Gastroesophageal sphincter (tissue), 4 donors: ENCODE measurements around the gene SIRPD. TPM values are rescaled to one million over a fixed set of nuclear protein-coding genes. Genes with fewer than 3 reads are reported as not detected.

Source experiments
- ATAC-seq: fragments of 150-250 bp; one replicate; pipeline ENCODE4 v1.9.1; 2016; ENCODE audit warnings: mild to moderate bottlenecking, moderate library complexity
- H3K27ac ChIP-seq, 4 donors: fragments of 200-600 bp; sonication (generic) in 3 of 4; 1 replicate in 3 of 4; 2 replicates in 1 of 4; pipeline ENCODE4 v1.5.1; 2016 to 2019
- H3K27me3 ChIP-seq: fragments of 200-600 bp; sonication (generic); one replicate; pipeline ENCODE4 v1.5.1; 2019
- H3K36me3 ChIP-seq, 2 donors: fragments of 200-600 bp; sonication (generic); one replicate each; pipeline ENCODE4 v1.5.1; 2019; ENCODE audit warnings: control low read depth in 1 of 2
- H3K4me1 ChIP-seq, 3 donors: fragments of 200-600 bp; sonication (generic); 1 replicate in 2 of 3; 2 replicates in 1 of 3; pipeline ENCODE4 v1.5.1; 2016 to 2019; ENCODE audit warnings: control low read depth in 2 of 3
- H3K4me3 ChIP-seq, 2 donors: fragments of 200-600 bp; sonication (generic); one replicate each; pipeline ENCODE4 v1.5.1; 2019; ENCODE audit warnings: mild to moderate bottlenecking in 1 of 2, moderate library complexity in 1 of 2
- H3K9me3 ChIP-seq, 3 donors: fragments of 200-600 bp; sonication (generic); one replicate each; pipeline ENCODE4 v1.5.1; 2017 to 2019; ENCODE audit warnings: control low read depth in 2 of 3
- EP300 ChIP-seq: sonication (generic); formaldehyde crosslinking; IDR thresholded peaks from one replicate; pipeline ENCODE4 v1.6.1; 2017; ENCODE audit warnings: antibody characterized with exemption, mild to moderate bottlenecking
- POLR2A ChIP-seq, 2 donors: fragments of 450-650 bp; IDR thresholded peaks; one replicate each; pipeline ENCODE4 v1.6.1; 2017; ENCODE audit warnings: antibody characterized with exemption in 2 of 2, mild to moderate bottlenecking in 2 of 2, moderate library complexity in 1 of 2
- POLR2AphosphoS5 ChIP-seq: sonication (generic); formaldehyde crosslinking; IDR thresholded peaks from one replicate; pipeline ENCODE4 v1.6.1; 2017; ENCODE audit warnings: antibody characterized with exemption
- WGBS, 2 donors: methylation state at CpG; one replicate each; pipeline ENCODE4 v1.1.5; 2018; ENCODE audit warnings: low coverage in 1 of 2; 5-methylcytosine and 5-hydroxymethylcytosine counted together
- total RNA-seq, 4 donors: library from RNA; depleted of rRNA; stranded (reverse); fragments of >200 nt; gene quantifications; one replicate each; pipeline ENCODE4 v1.1.0, GENCODE V29; 2016
- TF ChIP-seq, protein P1 (sequence below), 4 experiments: fragments of 200-600 bp in 2 of 4; fragments of 450-650 bp in 2 of 4; sonication (generic) in 1 of 4; IDR thresholded peaks; one replicate each; pipeline ENCODE4 v1.5.1; 2017 to 2019; ENCODE audit warnings: antibody characterized with exemption in 4 of 4, mild to moderate bottlenecking in 2 of 4, moderate library complexity in 2 of 4

Gene SIRPD
- total RNA-seq, 4 donors from 2014 or later: 0.27 TPM; not detected in 3

DNA sequence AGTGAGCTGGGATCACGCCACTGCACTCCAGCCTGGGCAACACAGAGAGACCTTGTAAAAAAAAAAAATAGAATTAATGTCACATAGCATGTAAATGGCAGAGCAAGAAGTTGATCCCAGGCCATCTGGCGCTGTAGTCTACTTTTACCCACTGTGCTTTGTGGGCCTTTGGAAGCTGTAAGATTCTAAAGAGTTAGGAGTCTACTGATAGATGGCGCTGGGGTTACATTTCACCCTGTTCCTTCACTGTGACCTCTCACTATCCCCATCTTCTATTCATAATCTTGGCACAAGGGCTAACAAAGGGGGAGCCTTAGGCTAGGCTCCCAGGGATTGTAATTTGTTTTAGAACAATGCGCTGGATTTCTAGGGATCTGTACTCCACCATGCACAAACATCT lies 24.4 kb downstream of the SIRPD start:
- Histone ChIP-seq H3K27me3 (no peaks in the 10 kb centered on the region), H3K4me3 (no peak overlapping the region), H3K4me1 (no peaks in the 10 kb centered on the region), H3K36me3 (no peaks in the 10 kb centered on the region), H3K27ac (no peak overlapping the region), H3K9me3 (no peaks in the 10 kb centered on the region)
- no peak for ATAC-seq
- TF ChIP-seq POLR2AphosphoS5: no peak
- 56 to 79% methylated on average over 3 of the region's 4 CpGs for WGBS, 2 donors

DNA sequence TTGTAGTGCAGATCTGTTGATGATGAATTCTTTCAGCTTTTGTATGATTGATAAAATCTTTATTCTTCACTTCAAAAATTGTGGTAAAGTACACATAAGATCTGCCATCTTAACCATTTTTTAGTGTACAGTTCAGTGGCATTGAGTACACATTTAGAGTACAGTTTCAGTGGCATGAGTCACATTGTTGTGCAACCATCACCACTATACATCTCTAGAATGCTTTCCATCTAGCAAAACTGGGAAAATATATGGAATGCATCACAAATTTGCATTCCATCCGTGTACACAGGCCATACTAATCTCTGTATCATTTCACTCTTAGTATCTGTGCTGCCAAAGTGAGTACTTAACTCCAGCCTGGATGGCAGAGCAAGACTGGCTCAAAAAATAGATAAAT lies 28.7 kb downstream of the SIRPD start:
- peaks cover 4% of the 10 kb centered on the region for H3K27me3 ChIP-seq
- 0 to 15% methylated on average over 1 of the region's 1 CpG for WGBS, 2 donors
- H3K9me3 ChIP-seq: peaks cover 0 to 4% (median 0%) of the 10 kb centered on the region in 3 donors
- TF ChIP-seq, protein P1, sequence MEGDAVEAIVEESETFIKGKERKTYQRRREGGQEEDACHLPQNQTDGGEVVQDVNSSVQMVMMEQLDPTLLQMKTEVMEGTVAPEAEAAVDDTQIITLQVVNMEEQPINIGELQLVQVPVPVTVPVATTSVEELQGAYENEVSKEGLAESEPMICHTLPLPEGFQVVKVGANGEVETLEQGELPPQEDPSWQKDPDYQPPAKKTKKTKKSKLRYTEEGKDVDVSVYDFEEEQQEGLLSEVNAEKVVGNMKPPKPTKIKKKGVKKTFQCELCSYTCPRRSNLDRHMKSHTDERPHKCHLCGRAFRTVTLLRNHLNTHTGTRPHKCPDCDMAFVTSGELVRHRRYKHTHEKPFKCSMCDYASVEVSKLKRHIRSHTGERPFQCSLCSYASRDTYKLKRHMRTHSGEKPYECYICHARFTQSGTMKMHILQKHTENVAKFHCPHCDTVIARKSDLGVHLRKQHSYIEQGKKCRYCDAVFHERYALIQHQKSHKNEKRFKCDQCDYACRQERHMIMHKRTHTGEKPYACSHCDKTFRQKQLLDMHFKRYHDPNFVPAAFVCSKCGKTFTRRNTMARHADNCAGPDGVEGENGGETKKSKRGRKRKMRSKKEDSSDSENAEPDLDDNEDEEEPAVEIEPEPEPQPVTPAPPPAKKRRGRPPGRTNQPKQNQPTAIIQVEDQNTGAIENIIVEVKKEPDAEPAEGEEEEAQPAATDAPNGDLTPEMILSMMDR (IDR thresholded peaks at IDR 0.05): no peak
- TF ChIP-seq EP300 (no peak), POLR2AphosphoS5 (no peak), POLR2A (IDR thresholded peaks at IDR 0.05) (no peak)
- no peaks in the 10 kb centered on the region for H3K4me1 ChIP-seq
- H3K27ac ChIP-seq: no peak overlapping the region
- H3K36me3 ChIP-seq: no peaks in the 10 kb centered on the region
- no peak overlapping the region for H3K4me3 ChIP-seq
- ATAC-seq: no peak

DNA sequence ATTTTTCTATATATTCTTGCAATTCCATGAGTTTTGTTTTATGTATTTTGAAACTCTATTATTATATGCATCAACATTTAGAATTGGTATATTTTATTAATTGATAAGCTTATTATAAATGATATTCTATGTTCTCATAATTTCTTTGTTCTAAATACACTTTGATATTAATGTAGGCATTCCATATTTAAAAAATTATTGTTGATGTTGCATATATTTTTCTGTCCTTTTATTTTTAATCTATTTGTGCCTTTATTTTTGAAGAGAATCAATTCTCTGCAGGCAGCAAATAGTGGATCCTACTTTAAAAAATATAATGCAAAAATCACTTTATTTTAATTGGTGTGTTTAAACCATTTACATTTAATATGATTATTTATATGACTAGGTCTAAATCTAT lies 29.6 kb downstream of the SIRPD start:
- Histone ChIP-seq H3K4me1 (no peaks in the 10 kb centered on the region), H3K27me3 (peaks cover 4% of the 10 kb centered on the region), H3K36me3 (no peaks in the 10 kb centered on the region), H3K9me3 (peaks cover 0 to 4% (median 0%) of the 10 kb centered on the region in 3 donors), H3K27ac (no peak overlapping the region), H3K4me3 (no peak overlapping the region)
- TF ChIP-seq POLR2A (IDR thresholded peaks at IDR 0.05) (no peak), POLR2AphosphoS5 (no peak), EP300 (no peak)
- TF ChIP-seq, protein P1 (IDR thresholded peaks at IDR 0.05): no peak
- ATAC-seq: no peak

DNA sequence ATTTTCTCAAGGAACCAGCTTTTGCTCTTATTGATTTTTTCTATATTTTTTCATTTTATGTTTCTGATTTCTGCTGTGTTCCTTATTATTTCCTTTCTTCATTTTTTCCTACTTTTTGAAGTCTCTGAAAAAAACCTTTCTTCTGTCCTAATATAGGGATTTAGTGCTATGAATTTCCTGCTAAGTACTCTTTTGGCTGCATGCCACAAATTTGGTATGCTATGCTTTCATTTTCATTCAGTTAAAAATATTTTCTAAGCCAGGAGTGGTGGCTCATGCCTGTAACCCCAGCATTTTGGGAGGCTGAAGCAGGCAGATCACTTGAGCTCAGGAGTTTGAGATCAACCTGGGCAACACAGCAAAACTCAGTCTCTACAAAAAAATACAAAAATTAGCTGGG lies 30.6 kb downstream of the SIRPD start:
- Histone ChIP-seq H3K4me3 (no peak overlapping the region), H3K36me3 (no peaks in the 10 kb centered on the region), H3K27me3 (peaks cover 4% of the 10 kb centered on the region), H3K27ac (no peak overlapping the region), H3K4me1 (no peaks in the 10 kb centered on the region), H3K9me3 (peaks cover 0 to 4% (median 0%) of the 10 kb centered on the region in 3 donors)
- no peak for ATAC-seq
- TF ChIP-seq EP300 (no peak), POLR2A (IDR thresholded peaks at IDR 0.05) (no peak), POLR2AphosphoS5 (no peak)
- TF ChIP-seq, protein P1 (IDR thresholded peaks at IDR 0.05): no peak

DNA sequence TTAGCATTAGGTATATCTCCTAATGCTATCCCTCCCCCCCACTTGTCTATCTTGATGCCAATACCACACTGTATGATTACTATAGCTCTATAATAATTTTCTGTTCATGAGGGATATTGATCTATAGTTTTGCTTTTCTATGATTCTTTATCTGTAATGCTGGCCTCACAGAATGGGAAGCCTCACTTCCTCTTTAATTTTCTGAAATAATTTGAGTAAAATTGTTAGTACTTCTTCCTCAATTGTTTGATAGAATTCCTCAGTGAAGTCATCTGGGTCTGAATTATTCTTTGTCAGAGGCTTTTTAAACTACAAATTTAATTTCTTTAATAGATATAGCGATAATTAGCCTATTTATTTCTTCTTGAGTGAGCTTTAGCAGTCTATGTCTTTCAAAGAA lies 31.2 kb downstream of the SIRPD start:
- no peak for ATAC-seq
- Histone ChIP-seq H3K27ac (no peak overlapping the region), H3K4me1 (no peaks in the 10 kb centered on the region), H3K4me3 (no peak overlapping the region), H3K36me3 (no peaks in the 10 kb centered on the region), H3K9me3 (peaks cover 0 to 4% (median 0%) of the 10 kb centered on the region in 3 donors), H3K27me3 (peaks cover 4% of the 10 kb centered on the region)
- 65 to 71% methylated on average over 1 of the region's 1 CpG for WGBS, 2 donors
- no peak for TF ChIP-seq EP300
- TF ChIP-seq POLR2AphosphoS5: no peak
- TF ChIP-seq, protein P1 (IDR thresholded peaks at IDR 0.05): no peak
- no peak for TF ChIP-seq POLR2A (IDR thresholded peaks at IDR 0.05)
